H9 (cell line): ENCODE data around the gene EEF1A2. TPM values are rescaled to one million over a fixed set of nuclear protein-coding genes. Genes with fewer than 3 reads are reported as not detected.

Source experiments
- DNase-seq: peaks from one replicate; pipeline ENCODE4 v3.0.0-alpha.2; 2017
- H2AFZ ChIP-seq: one replicate; pipeline ENCODE4 v1.6.1; 2013; ENCODE audit warnings: mild to moderate bottlenecking, low read length, control low read depth, moderate library complexity
- H2AK5ac ChIP-seq: 2 replicates; pipeline ENCODE4 v1.6.1; 2013; ENCODE audit warnings: low read length, control low read depth, mixed read lengths; ENCODE audit not compliant: insufficient read length
- H2BK120ac ChIP-seq: one replicate; pipeline ENCODE4 v1.6.1; 2013; ENCODE audit warnings: low read depth, mild to moderate bottlenecking, low read length, control low read depth, inconsistent platforms; ENCODE audit not compliant: poor library complexity, severe bottlenecking
- H2BK12ac ChIP-seq: 2 replicates; pipeline ENCODE4 v1.6.1; 2013; ENCODE audit warnings: low read length, control low read depth, mixed read lengths, low read depth; ENCODE audit not compliant: insufficient read length
- H2BK15ac ChIP-seq: 2 replicates; pipeline ENCODE4 v1.6.1; 2013; ENCODE audit warnings: low read depth, low read length, control low read depth
- H2BK20ac ChIP-seq: one replicate; pipeline ENCODE4 v1.6.1; 2013; ENCODE audit warnings: low read depth, mild to moderate bottlenecking, low read length, control low read depth, inconsistent platforms; ENCODE audit not compliant: poor library complexity, severe bottlenecking
- H2BK5ac ChIP-seq: 2 replicates; pipeline ENCODE4 v1.6.1; 2013; ENCODE audit warnings: low read length, control low read depth, mixed read lengths; ENCODE audit not compliant: insufficient read length
- H3K14ac ChIP-seq: 2 replicates; pipeline ENCODE4 v1.6.1; 2013; ENCODE audit warnings: low read length, control low read depth; ENCODE audit not compliant: insufficient read depth
- H3K18ac ChIP-seq: 2 replicates; pipeline ENCODE4 v1.6.1; 2013; ENCODE audit warnings: low read depth, mild to moderate bottlenecking, mixed read lengths, low read length, control low read depth; ENCODE audit not compliant: insufficient read length
- H3K23ac ChIP-seq: 2 replicates; pipeline ENCODE4 v1.6.1; 2013; ENCODE audit warnings: low read length, control low read depth, mixed read lengths, low read depth; ENCODE audit not compliant: insufficient read length
- H3K23me2 ChIP-seq: 2 replicates; pipeline ENCODE4 v1.6.1; 2013; ENCODE audit warnings: low read depth, mild to moderate bottlenecking, mixed read lengths, low read length, control low read depth; ENCODE audit not compliant: insufficient read length, poor library complexity, severe bottlenecking
- H3K27ac ChIP-seq: 2 replicates; pipeline ENCODE4 v1.5.1; 2013; ENCODE audit warnings: low read length, control low read depth, mixed read lengths, low read depth; ENCODE audit not compliant: insufficient read length
- H3K27me3 ChIP-seq: 2 replicates; pipeline ENCODE4 v1.6.1; 2013; ENCODE audit warnings: low read length, control low read depth, inconsistent platforms; ENCODE audit not compliant: insufficient read depth
- H3K4ac ChIP-seq: 2 replicates; pipeline ENCODE4 v1.6.1; 2013; ENCODE audit warnings: low read depth, mild to moderate bottlenecking, control low read depth, inconsistent platforms, low read length, moderate library complexity
- H3K4me1 ChIP-seq: 2 replicates; pipeline ENCODE4 v1.6.1; 2013; ENCODE audit warnings: low read length, control low read depth, inconsistent platforms; ENCODE audit not compliant: insufficient read depth
- H3K4me2 ChIP-seq: 2 replicates; pipeline ENCODE4 v1.6.1; 2013; ENCODE audit warnings: low read length, control low read depth, mixed read lengths; ENCODE audit not compliant: insufficient read length, insufficient read depth
- H3K56ac ChIP-seq: 2 replicates; pipeline ENCODE4 v1.6.1; 2013; ENCODE audit warnings: low read depth, mild to moderate bottlenecking, mixed read lengths, low read length, control low read depth; ENCODE audit not compliant: insufficient read length
- H3K79me1 ChIP-seq: 2 replicates; pipeline ENCODE4 v1.6.1; 2013; ENCODE audit warnings: low read depth, mild to moderate bottlenecking, moderate library complexity, low read length, control low read depth, inconsistent platforms; ENCODE audit not compliant: insufficient read depth, poor library complexity, severe bottlenecking
- H3K79me2 ChIP-seq: 2 replicates; pipeline ENCODE4 v1.6.1; 2013; ENCODE audit warnings: low read length, control low read depth, inconsistent platforms; ENCODE audit not compliant: insufficient read depth
- H3K9ac ChIP-seq: 2 replicates; pipeline ENCODE4 v1.6.1; 2013; ENCODE audit warnings: low read length, control low read depth, mixed read lengths; ENCODE audit not compliant: insufficient read length; ENCODE audit errors: extremely low read depth
- H3K9me3 ChIP-seq: one replicate; pipeline ENCODE4 v1.6.1; 2013; ENCODE audit warnings: low read depth, low read length, inconsistent platforms; ENCODE audit not compliant: control insufficient read depth
- H3T11ph ChIP-seq: one replicate; pipeline ENCODE4 v1.6.1; 2013; ENCODE audit warnings: mild to moderate bottlenecking, low read length, control low read depth, inconsistent platforms
- H4K20me1 ChIP-seq: one replicate; pipeline ENCODE4 v1.6.1; 2013; ENCODE audit not compliant: control insufficient read depth, insufficient read length, insufficient read depth
- H4K5ac ChIP-seq: 2 replicates; pipeline ENCODE4 v1.6.1; 2013; ENCODE audit warnings: low read depth, mild to moderate bottlenecking, mixed read lengths, low read length, control low read depth; ENCODE audit not compliant: insufficient read length
- H4K8ac ChIP-seq: replicated peaks from 2 replicates; pipeline ENCODE4 v1.6.1; 2013; ENCODE audit warnings: low read length, control low read depth, mixed read lengths, low read depth; ENCODE audit not compliant: insufficient read length
- H4K91ac ChIP-seq: 2 replicates; pipeline ENCODE4 v1.6.1; 2013; ENCODE audit warnings: low read depth, mild to moderate bottlenecking, moderate library complexity, mixed read lengths, low read length, control low read depth; ENCODE audit not compliant: insufficient read length
- H3K27ac Mint-ChIP-seq, 3 experiments: 2 replicates in 2 of 3; 3 replicates in 1 of 3; pipeline ENCODE4 v1.8.0; 2020 to 2021; ENCODE audit warnings: mixed read lengths in 3 of 3, mild to moderate bottlenecking in 1 of 3, moderate library complexity in 1 of 3
- H3K27me3 Mint-ChIP-seq: 2 replicates; pipeline ENCODE4 v1.8.0; 2021; ENCODE audit warnings: low read depth, mild to moderate bottlenecking, moderate library complexity, mixed read lengths
- H3K36me3 Mint-ChIP-seq, 3 experiments: 2 replicates in 2 of 3; 3 replicates in 1 of 3; pipeline ENCODE4 v1.8.0; 2020 to 2021; ENCODE audit warnings: low read depth in 3 of 3, mixed read lengths in 3 of 3; ENCODE audit not compliant: insufficient read depth in 1 of 3
- H3K4me1 Mint-ChIP-seq, 2 experiments: 2 replicates each; pipeline ENCODE4 v1.8.0; 2020; ENCODE audit warnings: mixed read lengths in 2 of 2
- H3K4me3 Mint-ChIP-seq, 2 experiments: 2 replicates in 1 of 2; 3 replicates in 1 of 2; pipeline ENCODE4 v1.8.0; 2020 to 2021; ENCODE audit warnings: mild to moderate bottlenecking in 2 of 2, mixed read lengths in 2 of 2, moderate library complexity in 1 of 2
- H3K9me3 Mint-ChIP-seq, 2 experiments: 2 replicates in 1 of 2; 3 replicates in 1 of 2; pipeline ENCODE4 v1.8.0; 2020; ENCODE audit warnings: mild to moderate bottlenecking in 2 of 2, mixed read lengths in 2 of 2, moderate library complexity in 1 of 2
- WGBS: extraction: QIAGEN DNeasy Blood & Tissue Kit; methylation state at CpG from one replicate; pipeline ENCODE4 v1.1.7; 2013; ENCODE audit warnings: missing lambda C conversion rate, low lambda C conversion rate, mixed read lengths; ENCODE audit not compliant: insufficient read length; ENCODE audit errors: extremely low coverage; 5-methylcytosine and 5-hydroxymethylcytosine counted together
- total RNA-seq: library from RNA; stranded (reverse); gene quantifications from 2 replicates; pipeline ENCODE4 v1.2.1, GENCODE V29; 2021
- TF ChIP-seq, protein P1 (sequence below): fragments of 200-600 bp; sonication (generic); conservative IDR thresholded peaks from 3 replicates; pipeline ENCODE4 v1.8.0; 2021; ENCODE audit warnings: antibody characterized with exemption, mild to moderate bottlenecking

The EEF1A2 gene
- total RNA-seq, 1 experiment from 2014 or later = 27.4 TPM

DNA sequence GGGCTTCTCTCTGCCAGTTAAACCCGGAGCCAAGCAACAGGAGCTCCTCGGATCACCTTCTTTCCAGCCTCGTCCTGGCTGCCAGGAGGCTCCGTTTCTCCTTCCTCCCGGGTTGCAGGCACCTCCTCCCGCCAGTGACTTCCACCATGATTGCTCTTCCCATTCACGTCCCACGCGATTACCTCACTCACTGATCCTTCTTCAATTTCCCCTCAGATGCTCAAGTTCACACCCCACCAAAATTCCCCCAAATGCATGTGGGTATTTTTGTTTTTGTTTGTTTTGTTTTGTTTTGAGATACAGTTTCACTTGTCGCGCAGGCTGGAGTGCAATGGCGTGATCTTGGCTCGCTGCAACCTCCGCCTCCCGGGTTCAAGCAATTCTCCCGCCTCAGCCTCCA, 51.6 kb downstream of the EEF1A2 start:
- H3K36me3 Mint-ChIP-seq = peaks cover 4 to 21% (median 9%) of the 10 kb centered on the region in 3 experiments; a peak in 6 of 7 replicates
- H3K4me1 Mint-ChIP-seq = peaks cover 10 to 36% of the 10 kb centered on the region in 2 experiments
- H2BK20ac ChIP-seq = no peak overlapping the region
- no peak overlapping the region for H3K4me2 ChIP-seq
- H2AFZ ChIP-seq = no peak overlapping the region
- H3K9me3 ChIP-seq = no peaks in the 10 kb centered on the region
- H3K9ac ChIP-seq = no peak overlapping the region
- H4K5ac ChIP-seq = no peak overlapping the region
- WGBS = no CpG with 5 or more reads among the region's 16 CpGs
- no peak overlapping the region for H3K56ac ChIP-seq
- H2BK15ac ChIP-seq = no peak overlapping the region; the same call in 1 of the 2 replicates
- H3T11ph ChIP-seq = no peak overlapping the region
- no peaks in the 10 kb centered on the region; the same call in 1 of the 2 replicates for H3K79me2 ChIP-seq
- H4K8ac ChIP-seq = no peak overlapping the region
- no peaks in the 10 kb centered on the region for H3K27me3 ChIP-seq
- no peak overlapping the region for H3K27ac ChIP-seq
- H2BK5ac ChIP-seq = no peak overlapping the region
- DNase-seq = no peak
- no peak overlapping the region for H3K23ac ChIP-seq
- H2BK12ac ChIP-seq = no peak overlapping the region
- H3K14ac ChIP-seq = no peak overlapping the region; the same call in 1 of the 2 replicates
- no peak overlapping the region for H3K4ac ChIP-seq
- H2AK5ac ChIP-seq = no peak overlapping the region
- H3K27ac Mint-ChIP-seq = peak overlapping the region; percentile 21 to 59 (median 37); a peak in 5 of 7 replicates
- H3K4me1 ChIP-seq = peaks cover 2% of the 10 kb centered on the region; the same call in 1 of the 2 replicates
- no peak overlapping the region for H3K4me3 Mint-ChIP-seq
- no peak overlapping the region for H2BK120ac ChIP-seq
- H4K91ac ChIP-seq = no peak overlapping the region
- no peaks in the 10 kb centered on the region for H3K23me2 ChIP-seq
- TF ChIP-seq, protein P1, sequence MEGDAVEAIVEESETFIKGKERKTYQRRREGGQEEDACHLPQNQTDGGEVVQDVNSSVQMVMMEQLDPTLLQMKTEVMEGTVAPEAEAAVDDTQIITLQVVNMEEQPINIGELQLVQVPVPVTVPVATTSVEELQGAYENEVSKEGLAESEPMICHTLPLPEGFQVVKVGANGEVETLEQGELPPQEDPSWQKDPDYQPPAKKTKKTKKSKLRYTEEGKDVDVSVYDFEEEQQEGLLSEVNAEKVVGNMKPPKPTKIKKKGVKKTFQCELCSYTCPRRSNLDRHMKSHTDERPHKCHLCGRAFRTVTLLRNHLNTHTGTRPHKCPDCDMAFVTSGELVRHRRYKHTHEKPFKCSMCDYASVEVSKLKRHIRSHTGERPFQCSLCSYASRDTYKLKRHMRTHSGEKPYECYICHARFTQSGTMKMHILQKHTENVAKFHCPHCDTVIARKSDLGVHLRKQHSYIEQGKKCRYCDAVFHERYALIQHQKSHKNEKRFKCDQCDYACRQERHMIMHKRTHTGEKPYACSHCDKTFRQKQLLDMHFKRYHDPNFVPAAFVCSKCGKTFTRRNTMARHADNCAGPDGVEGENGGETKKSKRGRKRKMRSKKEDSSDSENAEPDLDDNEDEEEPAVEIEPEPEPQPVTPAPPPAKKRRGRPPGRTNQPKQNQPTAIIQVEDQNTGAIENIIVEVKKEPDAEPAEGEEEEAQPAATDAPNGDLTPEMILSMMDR = no peak
- H3K18ac ChIP-seq = no peak overlapping the region
- no peaks in the 10 kb centered on the region for H3K27me3 Mint-ChIP-seq
- H3K9me3 Mint-ChIP-seq = peaks cover 9 to 11% of the 10 kb centered on the region in 2 experiments; a peak in 3 of 5 replicates
- H3K79me1 ChIP-seq = no peaks in the 10 kb centered on the region
- peaks cover 6% of the 10 kb centered on the region for H4K20me1 ChIP-seq
